Ovary (tissue), 9 donors: ENCODE data around the gene HDAC10. TPM values are rescaled to one million over a fixed set of nuclear protein-coding genes. Genes with fewer than 3 reads are reported as not detected.
A peak's percentile ranks its signal among the peaks of the same experiment; 100 is the strongest.

Experiments used
- DNase-seq, 5 donors: peaks; one replicate each; pipeline ENCODE4 v3.0.0-alpha.2; 2019 to 2020
- H3K27ac ChIP-seq, 2 donors: fragments of 200-600 bp; one replicate each; pipeline versions ENCODE4 v1.5.1 to v1.8.0; 2019 to 2022
- H3K27me3 ChIP-seq: fragments of 200-600 bp; one replicate; pipeline ENCODE4 v1.8.0; 2022
- H3K36me3 ChIP-seq: fragments of 200-600 bp; sonication (generic); one replicate; pipeline ENCODE4 v1.5.1; 2019
- H3K4me1 ChIP-seq: one replicate; pipeline ENCODE4 v1.8.1; 2013; ENCODE audit warnings: mild to moderate bottlenecking, moderate library complexity; ENCODE audit not compliant: insufficient read depth
- H3K4me3 ChIP-seq: fragments of 200-600 bp; sonication (generic); one replicate; pipeline ENCODE4 v1.5.1; 2017
- H3K9me3 ChIP-seq, 2 donors: fragments of 200-600 bp in 1 of 2; sonication (generic) in 1 of 2; one replicate each; pipeline versions ENCODE4 v1.5.1 to v1.8.1; 2013 to 2019; ENCODE audit warnings: mild to moderate bottlenecking in 1 of 2, moderate library complexity in 1 of 2
- EP300 ChIP-seq: sonication (generic); formaldehyde crosslinking; IDR thresholded peaks from one replicate; pipeline ENCODE4 v1.6.1; 2017; ENCODE audit warnings: antibody characterized with exemption
- POLR2A ChIP-seq: fragments of 450-650 bp; IDR thresholded peaks from one replicate; pipeline ENCODE4 v1.6.1; 2017; ENCODE audit warnings: antibody characterized with exemption, mild to moderate bottlenecking, moderate library complexity
- WGBS, 3 donors: extraction: QIAGEN DNeasy Blood & Tissue Kit in 1 of 3; methylation state at CpG; one replicate each; pipeline versions ENCODE4 v1.1.5 to v1.1.7; 2013 to 2017; 5-methylcytosine and 5-hydroxymethylcytosine counted together
- intact Hi-C, 4 donors: fragments of 100-400 bp; cut with DNase I; formaldehyde crosslinking; loops; one replicate each; pipeline versions ENCODE4 v1.11.0 to v1.15.1; 2022 to 2023
- polyA plus RNA-seq, 2 donors: library from polyadenylated mRNA; stranded (reverse); fragments of 200-250 nt in 1 of 2; fragments of 350-450 nt in 1 of 2; fragmentation: Illumina TruSeq in 1 of 2; extraction: RNeasy Lipid Tissue Mini Kit (QIAGEN cat#74804) in 1 of 2; gene quantifications; one replicate each; pipeline ENCODE4 v1.2.3, GENCODE V29; 2013 to 2014
- total RNA-seq, 7 donors: library from RNA; depleted of rRNA in 2 of 7; stranded (reverse); fragments of >200 nt in 2 of 7; fragmentation: NEBNext Ultra II Directional in 3 of 7; extraction: Animal tissue kit (Norgen Biotek cat#: 25700) in 3 of 7; gene quantifications; one replicate each; pipeline versions ENCODE4 v1.1.0 to v1.2.4, GENCODE V29; 2016 to 2023
- TF ChIP-seq, protein P1 (sequence below), 3 donors: fragments of 450-650 bp in 2 of 3; fragments of 200-600 bp in 1 of 3; IDR thresholded peaks; one replicate each; pipeline versions ENCODE4 v1.5.1 to v1.8.0; 2016 to 2022; ENCODE audit warnings: antibody characterized with exemption in 3 of 3, mild to moderate bottlenecking in 1 of 3
- donor health status: DM: no; HTN: no; CAD: no; lungs with moderate emphysema.
- donor health status: DM: no; HTN: no; CAD: no.
- donor health status: Bipolar disorder and iron deficiency.
- donor health status: DM: yes; HTN: yes; CAD: no.
- donor health status: DM: no; HTN: no; CAD: no.
- donor health status: DM: yes; HTN: yes; CAD: no.

The HDAC10 gene
- total and polyA plus RNA-seq, 9 donors: 2.3 to 44.6 (median 38.9) TPM

DNA sequence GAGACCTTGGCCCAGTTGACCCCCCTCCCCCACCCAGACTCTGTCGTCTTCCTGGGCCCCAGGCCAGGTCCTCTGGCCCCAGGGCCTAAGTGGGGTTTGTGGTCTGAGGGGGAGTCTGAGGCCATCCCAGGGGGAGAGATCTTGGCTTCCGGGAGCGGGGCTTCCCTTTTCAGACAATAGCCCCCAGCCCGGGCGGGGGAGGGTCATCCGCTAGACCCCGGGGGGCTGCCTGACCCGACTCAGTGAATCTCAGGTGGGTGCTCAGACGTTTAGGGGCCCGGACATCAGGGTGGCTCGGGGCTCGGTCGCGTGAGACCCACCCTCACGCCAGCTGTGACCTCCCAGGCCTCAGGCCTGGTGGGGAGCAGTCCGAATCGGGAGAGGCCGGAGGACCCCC, 18.5 kb upstream of the HDAC10 start:
- Histone ChIP-seq H3K9me3 (no peaks in the 10 kb centered on the region), H3K27me3 (no peaks in the 10 kb centered on the region), H3K27ac (peak overlapping the region; percentile 1 to 55), H3K36me3 (no peaks in the 10 kb centered on the region), H3K4me3 (peak overlapping the region; percentile 45), H3K4me1 (peaks cover 26% of the 10 kb centered on the region)
- peak in 2 of 5 donors; percentile 60 to 71 for DNase-seq
- TF ChIP-seq EP300 (no peak), POLR2A (no peak)
- TF ChIP-seq, protein P1, sequence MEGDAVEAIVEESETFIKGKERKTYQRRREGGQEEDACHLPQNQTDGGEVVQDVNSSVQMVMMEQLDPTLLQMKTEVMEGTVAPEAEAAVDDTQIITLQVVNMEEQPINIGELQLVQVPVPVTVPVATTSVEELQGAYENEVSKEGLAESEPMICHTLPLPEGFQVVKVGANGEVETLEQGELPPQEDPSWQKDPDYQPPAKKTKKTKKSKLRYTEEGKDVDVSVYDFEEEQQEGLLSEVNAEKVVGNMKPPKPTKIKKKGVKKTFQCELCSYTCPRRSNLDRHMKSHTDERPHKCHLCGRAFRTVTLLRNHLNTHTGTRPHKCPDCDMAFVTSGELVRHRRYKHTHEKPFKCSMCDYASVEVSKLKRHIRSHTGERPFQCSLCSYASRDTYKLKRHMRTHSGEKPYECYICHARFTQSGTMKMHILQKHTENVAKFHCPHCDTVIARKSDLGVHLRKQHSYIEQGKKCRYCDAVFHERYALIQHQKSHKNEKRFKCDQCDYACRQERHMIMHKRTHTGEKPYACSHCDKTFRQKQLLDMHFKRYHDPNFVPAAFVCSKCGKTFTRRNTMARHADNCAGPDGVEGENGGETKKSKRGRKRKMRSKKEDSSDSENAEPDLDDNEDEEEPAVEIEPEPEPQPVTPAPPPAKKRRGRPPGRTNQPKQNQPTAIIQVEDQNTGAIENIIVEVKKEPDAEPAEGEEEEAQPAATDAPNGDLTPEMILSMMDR (IDR thresholded peaks at IDR 0.05): no peak
- intact Hi-C loops: loop anchor here in 2 of 4 donors (5.0 kb wide), 1 partner anchor 68 kb away; no protein-coding TSS in a partner anchor
- WGBS, 3 donors: 12 to 18% (median 14%) methylated on average over 11 to 18 of the region's 18 CpGs

DNA sequence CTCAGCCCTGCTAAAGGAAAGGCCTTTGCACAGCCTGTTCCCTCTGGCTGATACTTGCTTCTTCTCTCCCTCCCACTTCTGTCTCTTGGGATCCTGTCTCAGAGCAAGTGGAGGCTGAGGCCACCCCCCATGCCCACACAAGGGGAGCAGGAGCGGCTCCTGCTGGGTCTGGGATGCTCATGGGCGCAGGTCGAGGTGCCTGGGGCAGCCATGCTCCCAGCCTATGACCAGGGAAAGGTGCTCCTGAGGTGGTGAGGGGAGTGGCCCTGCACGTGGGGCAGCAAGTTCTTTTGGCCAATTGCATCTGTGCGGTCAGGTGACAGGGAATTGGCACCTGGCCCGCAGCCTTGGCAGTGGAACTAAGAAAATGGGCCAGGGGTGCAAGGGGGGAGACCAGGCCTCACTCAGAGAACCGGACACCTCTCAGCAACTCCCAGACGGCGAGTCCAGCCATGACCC, 17.6 kb upstream of the HDAC10 start:
- H3K27ac ChIP-seq: peak overlapping the region in 1 of 2 donors; percentile 55
- intact Hi-C loops: loop anchor here in 2 of 4 donors (5.0 kb wide), 1 partner anchor 69 kb away; no protein-coding TSS in a partner anchor
- no peaks in the 10 kb centered on the region for H3K27me3 ChIP-seq
- TF ChIP-seq POLR2A (no peak), EP300 (no peak)
- TF ChIP-seq, protein P1 (IDR thresholded peaks at IDR 0.05): no peak
- peak; percentile 62 to 85 (median 72) for DNase-seq
- 21 to 31% (median 29%) methylated on average over 9 of the region's 9 CpGs for WGBS, 3 donors
- H3K36me3 ChIP-seq: no peaks in the 10 kb centered on the region
- peaks cover 26% of the 10 kb centered on the region for H3K4me1 ChIP-seq
- no peak overlapping the region for H3K4me3 ChIP-seq
- no peaks in the 10 kb centered on the region for H3K9me3 ChIP-seq

- H3K4me3 ChIP-seq: peak overlapping the region; percentile 2
- no peaks in the 10 kb centered on the region for H3K36me3 ChIP-seq
- WGBS, 3 donors: 7 to 29% (median 22%) methylated on average over 43 to 75 of the region's 75 CpGs
- DNase-seq: peak; percentile 77 to 86 (median 85)
- TF ChIP-seq, protein P1 (IDR thresholded peaks at IDR 0.05): peak in 1 of 3 donors; percentile 16
- TF ChIP-seq EP300: no peak
- no peak for TF ChIP-seq POLR2A
- H3K27me3 ChIP-seq: no peaks in the 10 kb centered on the region
- H3K27ac ChIP-seq: peak overlapping the region in 1 of 2 donors; percentile 55
- H3K9me3 ChIP-seq: no peaks in the 10 kb centered on the region
- intact Hi-C loops: loop anchor here in 2 of 4 donors (5.0 kb wide), 1 partner anchor 70 kb away; no protein-coding TSS in a partner anchor
- H3K4me1 ChIP-seq: peaks cover 26% of the 10 kb centered on the region
Measured at GRCh38 chr22:50267591-50268390, 16.7 kb upstream of the HDAC10 start.

GRCh38 chr22:50266994-50267393, 15.9 kb upstream of the HDAC10 start:
- Histone ChIP-seq H3K27me3 (no peaks in the 10 kb centered on the region), H3K4me3 (no peak overlapping the region), H3K36me3 (no peaks in the 10 kb centered on the region), H3K27ac (peak overlapping the region in 1 of 2 donors; percentile 40), H3K9me3 (no peaks in the 10 kb centered on the region), H3K4me1 (peaks cover 26% of the 10 kb centered on the region)
- TF ChIP-seq EP300 (no peak), POLR2A (no peak)
- TF ChIP-seq, protein P1 (IDR thresholded peaks at IDR 0.05): no peak
- WGBS, 3 donors: 52 to 82% (median 71%) methylated on average over 20 to 37 of the region's 37 CpGs
- intact Hi-C loops: loop anchor here in 2 of 4 donors (5.0 kb wide), 1 partner anchor 70 kb away; no protein-coding TSS in a partner anchor
- DNase-seq: no peak
